ENCODE results near the gene UBE2V1.

DNA sequence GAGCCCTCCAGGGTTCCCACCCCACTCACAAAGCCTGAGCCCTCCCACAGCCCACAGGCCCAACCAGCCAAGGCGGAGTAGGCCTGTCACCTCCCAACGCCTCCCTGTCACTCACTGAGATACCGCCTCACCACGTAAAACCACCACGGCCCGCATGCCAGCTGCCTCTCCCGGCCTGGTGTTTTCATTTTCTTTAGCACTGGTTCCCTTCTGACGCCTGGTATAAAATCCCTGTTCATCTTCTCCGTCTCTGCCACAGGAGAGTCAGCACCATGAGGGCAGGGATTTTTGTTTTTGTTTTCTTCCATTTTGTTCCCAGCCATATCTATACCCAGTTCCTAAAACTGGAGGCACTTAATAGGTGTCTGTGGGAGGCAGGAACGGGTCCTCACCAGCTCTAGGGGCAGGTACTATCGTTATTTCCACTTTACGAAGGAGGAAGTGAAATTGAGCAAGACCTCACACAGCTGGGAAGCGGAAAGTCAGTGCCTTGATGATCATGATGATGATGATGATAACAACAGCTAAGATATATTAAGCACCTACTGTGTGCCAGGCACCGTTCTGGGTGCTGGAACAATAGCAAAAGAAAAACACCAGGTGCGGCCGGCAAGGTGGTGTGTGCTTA is 71.6 kb downstream of the UBE2V1 start:
- TF ChIP-seq, protein P1, sequence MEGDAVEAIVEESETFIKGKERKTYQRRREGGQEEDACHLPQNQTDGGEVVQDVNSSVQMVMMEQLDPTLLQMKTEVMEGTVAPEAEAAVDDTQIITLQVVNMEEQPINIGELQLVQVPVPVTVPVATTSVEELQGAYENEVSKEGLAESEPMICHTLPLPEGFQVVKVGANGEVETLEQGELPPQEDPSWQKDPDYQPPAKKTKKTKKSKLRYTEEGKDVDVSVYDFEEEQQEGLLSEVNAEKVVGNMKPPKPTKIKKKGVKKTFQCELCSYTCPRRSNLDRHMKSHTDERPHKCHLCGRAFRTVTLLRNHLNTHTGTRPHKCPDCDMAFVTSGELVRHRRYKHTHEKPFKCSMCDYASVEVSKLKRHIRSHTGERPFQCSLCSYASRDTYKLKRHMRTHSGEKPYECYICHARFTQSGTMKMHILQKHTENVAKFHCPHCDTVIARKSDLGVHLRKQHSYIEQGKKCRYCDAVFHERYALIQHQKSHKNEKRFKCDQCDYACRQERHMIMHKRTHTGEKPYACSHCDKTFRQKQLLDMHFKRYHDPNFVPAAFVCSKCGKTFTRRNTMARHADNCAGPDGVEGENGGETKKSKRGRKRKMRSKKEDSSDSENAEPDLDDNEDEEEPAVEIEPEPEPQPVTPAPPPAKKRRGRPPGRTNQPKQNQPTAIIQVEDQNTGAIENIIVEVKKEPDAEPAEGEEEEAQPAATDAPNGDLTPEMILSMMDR (conservative IDR thresholded peaks at IDR 0.05; ENCODE audit: low read length): no peak
- no peak for TF ChIP-seq EZH2phosphoT487 (IDR thresholded peaks at IDR 0.05; ENCODE audit: borderline replicate concordance)
